Retinal pigment epithelial cell (primary cell): ENCODE data around the gene NDUFB10.

Experiments
- DNase-seq: peaks from one replicate; pipeline ENCODE4 v3.0.0-alpha.2; 2010; ENCODE audit warnings: low read depth
- H3K4me3 ChIP-seq: 2 replicates; pipeline ENCODE4 v1.5.1; 2011; ENCODE audit warnings: mild to moderate bottlenecking, low read length, control low read depth, moderate library complexity
- TF ChIP-seq, protein P1 (sequence below): conservative IDR thresholded peaks from 2 replicates; pipeline ENCODE4 v1.5.1; 2011; ENCODE audit warnings: low read depth, low read length, control low read depth, inconsistent platforms

NDUFB10 gene

GRCh38 chr16:2003231-2003826 lies 44.0 kb downstream of the NDUFB10 start:
- no peak for DNase-seq
- no peak overlapping the region for H3K4me3 ChIP-seq
- TF ChIP-seq, protein P1, sequence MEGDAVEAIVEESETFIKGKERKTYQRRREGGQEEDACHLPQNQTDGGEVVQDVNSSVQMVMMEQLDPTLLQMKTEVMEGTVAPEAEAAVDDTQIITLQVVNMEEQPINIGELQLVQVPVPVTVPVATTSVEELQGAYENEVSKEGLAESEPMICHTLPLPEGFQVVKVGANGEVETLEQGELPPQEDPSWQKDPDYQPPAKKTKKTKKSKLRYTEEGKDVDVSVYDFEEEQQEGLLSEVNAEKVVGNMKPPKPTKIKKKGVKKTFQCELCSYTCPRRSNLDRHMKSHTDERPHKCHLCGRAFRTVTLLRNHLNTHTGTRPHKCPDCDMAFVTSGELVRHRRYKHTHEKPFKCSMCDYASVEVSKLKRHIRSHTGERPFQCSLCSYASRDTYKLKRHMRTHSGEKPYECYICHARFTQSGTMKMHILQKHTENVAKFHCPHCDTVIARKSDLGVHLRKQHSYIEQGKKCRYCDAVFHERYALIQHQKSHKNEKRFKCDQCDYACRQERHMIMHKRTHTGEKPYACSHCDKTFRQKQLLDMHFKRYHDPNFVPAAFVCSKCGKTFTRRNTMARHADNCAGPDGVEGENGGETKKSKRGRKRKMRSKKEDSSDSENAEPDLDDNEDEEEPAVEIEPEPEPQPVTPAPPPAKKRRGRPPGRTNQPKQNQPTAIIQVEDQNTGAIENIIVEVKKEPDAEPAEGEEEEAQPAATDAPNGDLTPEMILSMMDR = no peak

DNA sequence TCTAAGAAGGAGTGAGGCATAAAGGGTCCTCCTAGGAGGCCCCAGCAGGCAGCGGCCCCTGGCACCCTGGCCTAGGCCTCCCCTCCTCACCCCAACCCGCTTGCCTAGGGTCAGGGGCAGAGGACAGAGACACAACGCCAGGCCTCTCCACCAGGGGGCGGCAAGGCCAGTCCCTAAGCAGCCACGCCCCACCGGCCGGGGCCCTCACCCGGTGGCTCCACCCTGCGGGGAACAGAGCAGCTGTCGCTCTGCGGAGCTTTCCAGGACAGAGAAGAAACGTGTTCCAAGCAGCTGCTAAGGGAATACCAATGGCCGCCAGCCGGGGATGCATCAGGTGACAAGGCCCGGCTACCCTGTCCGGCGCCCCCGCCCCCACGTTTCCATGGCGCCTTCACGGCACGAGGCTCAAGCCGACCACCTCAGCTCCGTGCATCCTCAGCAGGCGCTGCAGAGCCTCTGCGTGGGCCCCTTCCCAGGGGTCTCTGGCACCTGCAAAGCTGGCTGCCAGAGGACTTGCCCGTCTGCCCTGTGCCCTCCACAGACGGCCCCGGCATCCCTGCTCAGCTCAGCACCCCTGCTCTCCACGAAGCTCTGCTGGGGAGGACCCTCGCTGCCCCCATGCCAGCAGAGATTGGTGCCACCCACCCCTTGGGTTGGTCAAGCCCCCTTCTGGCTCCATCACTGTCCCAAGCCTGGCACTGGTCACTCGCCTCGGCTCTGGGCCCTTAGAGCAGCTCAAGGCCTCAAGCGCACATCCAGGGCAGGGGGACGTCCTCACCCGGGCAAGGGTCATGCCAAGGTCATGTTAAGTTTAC lies 44.7 kb downstream of the NDUFB10 start:
- H3K4me3 ChIP-seq = no peak overlapping the region
- peak; percentile 63 for DNase-seq
- TF ChIP-seq, protein P1 = peak; percentile 98

- no peak overlapping the region for H3K4me3 ChIP-seq
- DNase-seq = no peak
- TF ChIP-seq, protein P1 = no peak
These were observed 45.6 kb downstream of the NDUFB10 start for GRCh38 chr16:2004795-2005517.

- H3K4me3 ChIP-seq = no peak overlapping the region
- DNase-seq = no peak
- TF ChIP-seq, protein P1 = no peak
These were observed 46.3 kb downstream of the NDUFB10 start for GRCh38 chr16:2005646-2006045.

DNA sequence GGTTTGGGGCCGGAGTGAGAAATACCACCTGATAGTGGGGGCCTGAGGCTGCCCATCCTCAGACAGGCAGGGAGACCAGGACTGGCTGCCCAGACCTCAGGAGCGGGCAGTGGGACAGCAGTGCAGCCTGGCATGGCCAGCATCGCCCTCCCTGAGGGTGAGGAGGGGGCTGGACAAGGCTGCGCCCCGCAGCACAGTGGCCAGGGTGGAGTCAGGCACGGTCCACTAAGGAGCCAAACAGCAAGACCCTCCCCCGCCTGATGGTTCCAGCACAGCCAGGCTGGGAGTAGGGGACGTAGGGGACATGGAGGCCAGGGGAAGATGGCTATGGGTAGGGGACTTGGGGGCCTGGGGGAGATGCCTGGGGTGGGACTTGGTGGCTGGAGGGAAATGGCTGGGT lies 47.0 kb downstream of the NDUFB10 start:
- no peak for DNase-seq
- TF ChIP-seq, protein P1 = no peak
- no peak overlapping the region for H3K4me3 ChIP-seq

GRCh38 chr16:2007081-2007836 lies 47.9 kb downstream of the NDUFB10 start:
- H3K4me3 ChIP-seq = no peak overlapping the region
- no peak for DNase-seq
- TF ChIP-seq, protein P1 = no peak
